K562 (cell line): ENCODE data around the gene HLA-DOA. TPM values are rescaled to one million over a fixed set of nuclear protein-coding genes. Genes with fewer than 3 reads are reported as not detected.

ENCODE experiments used
- ELF4 ChIP-seq: fragments of 450-650 bp; formaldehyde crosslinking; IDR thresholded peaks from 2 replicates; pipeline ENCODE4 v1.4.0; 2022; ENCODE audit warnings: missing genetic modification characterization
- FOXK1 ChIP-seq: sonication (generic); formaldehyde crosslinking; IDR thresholded peaks from 2 replicates; pipeline ENCODE4 v1.8.0; 2022; ENCODE audit warnings: missing genetic modification reagents, mild to moderate bottlenecking, borderline replicate concordance
- HDAC3 ChIP-seq: fragments of 450-650 bp; IDR thresholded peaks from 2 replicates; pipeline ENCODE4 v1.6.1; 2018; ENCODE audit warnings: borderline replicate concordance, mild to moderate bottlenecking, moderate library complexity; ENCODE audit not compliant: partially characterized antibody
- HLTF ChIP-seq: fragments of 450-650 bp; IDR thresholded peaks from 2 replicates; pipeline ENCODE4 v1.6.1; 2016
- PML ChIP-seq: IDR thresholded peaks from 2 replicates; pipeline ENCODE4 v1.6.1; 2012; ENCODE audit warnings: low read length, inconsistent platforms
- POLR2B ChIP-seq: fragments of 450-650 bp; IDR thresholded peaks from 2 replicates; pipeline ENCODE4 v1.6.1; 2018; ENCODE audit warnings: low read depth; ENCODE audit not compliant: partially characterized antibody
- RBM34 ChIP-seq: fragments of 200-400 bp; formaldehyde crosslinking; IDR thresholded peaks from 2 replicates; pipeline ENCODE4 v1.6.1; 2018; ENCODE audit warnings: low read length, borderline replicate concordance; ENCODE audit not compliant: insufficient read depth
- XRCC4 ChIP-seq: IDR thresholded peaks from one replicate; pipeline ENCODE4 v1.6.1; 2011; ENCODE audit not compliant: insufficient read depth, insufficient read length; ENCODE audit errors: extremely low read depth
- XRCC5 ChIP-seq: fragments of 200-400 bp; formaldehyde crosslinking; IDR thresholded peaks from 2 replicates; pipeline ENCODE4 v1.6.1; 2017; ENCODE audit warnings: low read depth, mild to moderate bottlenecking, low read length
- ZFP1 ChIP-seq: fragments of 450-650 bp; formaldehyde crosslinking; IDR thresholded peaks from 2 replicates; pipeline ENCODE4 v1.4.0; 2020; ENCODE audit warnings: mild to moderate bottlenecking, mixed read lengths
- ZNF3 ChIP-seq: fragments of 250-450 bp; sonication (Bioruptor Pico); IDR thresholded peaks from 2 replicates; pipeline ENCODE4 v1.5.0; 2021; ENCODE audit warnings: mild to moderate bottlenecking, moderate library complexity
- ZNF311 ChIP-seq: fragments of 250-450 bp; sonication (Bioruptor Pico); IDR thresholded peaks from 2 replicates; pipeline ENCODE4 v1.4.0; 2020; ENCODE audit warnings: mild to moderate bottlenecking, moderate library complexity
- polyA plus RNA-seq, 8 experiments: library from polyadenylated mRNA; depleted of rRNA in 4 of 8; stranded (reverse) in 5 of 8; unstranded in 3 of 8; fragments of >200 nt; fragmentation: Nextera tagmentation in 2 of 8; fragmentation: Illumina TruSeq in 1 of 8; extraction: Ambion mirVana in 2 of 8; extraction: Trizol in 1 of 8; gene quantifications; 2 replicates each; pipeline versions ENCODE4 v1.2.1 to v1.2.3, GENCODE V29; 2011 to 2014; ENCODE audit warnings: inconsistent platforms in 1 of 8, missing spikeins in 1 of 8
- total RNA-seq, 7 experiments: library from RNA; depleted of rRNA in 6 of 7; stranded (reverse); fragments of >200 nt in 6 of 7; fragmentation: Illumina TruSeq in 2 of 7; extraction: Trizol in 2 of 7; gene quantifications; 2 replicates each; pipeline versions ENCODE4 v1.2.1 to v1.2.3, GENCODE V29; 2011 to 2021; ENCODE audit warnings: low replicate concordance in 1 of 7
- TF ChIP-seq, protein P1 (sequence below): fragments of 450-650 bp; IDR thresholded peaks from 2 replicates; pipeline ENCODE4 v1.6.1; 2016; ENCODE audit warnings: low read depth
- TF ChIP-seq, protein P2 (sequence below): fragments of 250-450 bp; sonication (Bioruptor Pico); IDR thresholded peaks from 2 replicates; pipeline ENCODE4 v1.5.0; 2020; ENCODE audit warnings: mild to moderate bottlenecking
- TF ChIP-seq, protein P3 (sequence below), 2 experiments: fragments of 450-650 bp; IDR thresholded peaks; 2 replicates each; pipeline ENCODE4 v1.6.1; 2016
- TF ChIP-seq, protein P4 (sequence below): fragments of 450-650 bp; formaldehyde crosslinking; IDR thresholded peaks from 2 replicates; pipeline ENCODE4 v1.4.0; 2022; ENCODE audit warnings: mild to moderate bottlenecking, moderate library complexity

Gene HLA-DOA
- total and polyA plus RNA-seq, 9 of the 15 experiments (the other 6 are each of a cell fraction or from before 2014, with no cell fraction given): 0.07 TPM; not detected in 8

DNA sequence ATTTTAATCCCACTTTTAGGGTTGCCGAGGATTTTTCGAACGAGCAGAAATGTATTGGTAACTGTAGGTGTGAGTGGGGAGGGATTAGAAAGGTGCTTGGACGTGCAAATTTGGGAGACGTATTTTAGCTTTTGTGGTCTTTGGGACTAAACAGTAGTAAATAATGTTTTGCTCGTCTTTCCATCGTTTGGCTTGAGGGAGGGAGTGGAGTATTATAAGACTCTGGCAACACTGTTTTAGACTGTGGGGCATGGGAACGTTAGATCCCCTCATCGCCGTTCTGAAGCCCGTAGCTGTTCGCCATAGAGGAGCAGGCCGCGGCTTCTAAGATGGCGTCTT, 38.2 kb downstream of the HLA-DOA start (continued):
- TF ChIP-seq, protein P1, sequence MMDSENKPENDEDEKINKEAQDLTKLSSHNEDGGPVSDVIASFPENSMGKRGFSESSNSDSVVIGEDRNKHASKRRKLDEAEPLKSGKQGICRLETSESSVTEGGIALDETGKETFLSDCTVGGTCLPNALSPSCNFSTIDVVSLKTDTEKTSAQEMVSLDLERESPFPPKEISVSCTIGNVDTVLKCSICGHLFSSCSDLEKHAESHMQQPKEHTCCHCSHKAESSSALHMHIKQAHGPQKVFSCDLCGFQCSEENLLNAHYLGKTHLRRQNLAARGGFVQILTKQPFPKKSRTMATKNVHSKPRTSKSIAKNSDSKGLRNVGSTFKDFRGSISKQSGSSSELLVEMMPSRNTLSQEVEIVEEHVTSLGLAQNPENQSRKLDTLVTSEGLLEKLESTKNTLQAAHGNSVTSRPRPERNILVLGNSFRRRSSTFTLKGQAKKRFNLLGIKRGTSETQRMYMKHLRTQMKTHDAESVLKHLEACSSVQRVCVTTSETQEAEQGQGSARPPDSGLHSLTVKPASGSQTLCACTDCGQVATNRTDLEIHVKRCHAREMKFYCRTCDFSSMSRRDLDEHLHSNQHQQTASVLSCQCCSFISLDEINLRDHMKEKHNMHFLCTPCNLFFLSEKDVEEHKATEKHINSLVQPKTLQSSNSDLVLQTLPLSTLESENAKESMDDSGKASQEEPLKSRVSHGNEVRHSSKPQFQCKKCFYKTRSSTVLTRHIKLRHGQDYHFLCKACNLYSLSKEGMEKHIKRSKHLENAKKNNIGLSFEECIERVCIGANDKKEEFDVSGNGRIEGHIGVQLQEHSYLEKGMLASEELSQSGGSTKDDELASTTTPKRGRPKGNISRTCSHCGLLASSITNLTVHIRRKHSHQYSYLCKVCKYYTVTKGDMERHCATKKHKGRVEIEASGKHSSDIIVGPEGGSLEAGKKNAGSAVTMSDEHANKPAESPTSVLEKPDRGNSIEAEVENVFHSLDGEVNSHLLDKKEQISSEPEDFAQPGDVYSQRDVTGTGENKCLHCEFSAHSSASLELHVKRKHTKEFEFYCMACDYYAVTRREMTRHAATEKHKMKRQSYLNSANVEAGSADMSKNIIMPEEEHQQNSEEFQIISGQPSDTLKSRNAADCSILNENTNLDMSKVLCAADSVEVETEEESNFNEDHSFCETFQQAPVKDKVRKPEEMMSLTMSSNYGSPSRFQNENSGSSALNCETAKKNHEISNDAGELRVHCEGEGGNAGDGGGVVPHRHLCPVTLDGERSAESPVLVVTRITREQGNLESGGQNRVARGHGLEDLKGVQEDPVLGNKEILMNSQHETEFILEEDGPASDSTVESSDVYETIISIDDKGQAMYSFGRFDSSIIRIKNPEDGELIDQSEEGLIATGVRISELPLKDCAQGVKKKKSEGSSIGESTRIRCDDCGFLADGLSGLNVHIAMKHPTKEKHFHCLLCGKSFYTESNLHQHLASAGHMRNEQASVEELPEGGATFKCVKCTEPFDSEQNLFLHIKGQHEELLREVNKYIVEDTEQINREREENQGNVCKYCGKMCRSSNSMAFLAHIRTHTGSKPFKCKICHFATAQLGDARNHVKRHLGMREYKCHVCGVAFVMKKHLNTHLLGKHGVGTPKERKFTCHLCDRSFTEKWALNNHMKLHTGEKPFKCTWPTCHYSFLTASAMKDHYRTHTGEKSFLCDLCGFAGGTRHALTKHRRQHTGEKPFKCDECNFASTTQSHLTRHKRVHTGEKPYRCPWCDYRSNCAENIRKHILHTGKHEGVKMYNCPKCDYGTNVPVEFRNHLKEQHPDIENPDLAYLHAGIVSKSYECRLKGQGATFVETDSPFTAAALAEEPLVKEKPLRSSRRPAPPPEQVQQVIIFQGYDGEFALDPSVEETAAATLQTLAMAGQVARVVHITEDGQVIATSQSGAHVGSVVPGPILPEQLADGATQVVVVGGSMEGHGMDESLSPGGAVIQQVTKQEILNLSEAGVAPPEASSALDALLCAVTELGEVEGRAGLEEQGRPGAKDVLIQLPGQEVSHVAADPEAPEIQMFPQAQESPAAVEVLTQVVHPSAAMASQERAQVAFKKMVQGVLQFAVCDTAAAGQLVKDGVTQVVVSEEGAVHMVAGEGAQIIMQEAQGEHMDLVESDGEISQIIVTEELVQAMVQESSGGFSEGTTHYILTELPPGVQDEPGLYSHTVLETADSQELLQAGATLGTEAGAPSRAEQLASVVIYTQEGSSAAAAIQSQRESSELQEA: peak; percentile 51; the same call in 1 of the 2 replicates
- TF ChIP-seq ZNF311 (CRISPR knock-in tag) (0 out of 2 replicates have a peak, but pooled peaks have one; percentile 39), ZFP1 (CRISPR knock-in tag) (no peak), HDAC3 (no peak), POLR2B (peak; percentile 15), XRCC5 (no peak), XRCC4 (no peak), HLTF (peak; percentile 75; the same call in 1 of the 2 replicates), ZNF3 (CRISPR knock-in tag) (no peak), RBM34 (no peak), ELF4 (CRISPR knock-in tag) (no peak; the same call in 1 of the 2 replicates), PML (0 out of 2 replicates have a peak, but pooled peaks have one; percentile 20), FOXK1 (no peak)
- TF ChIP-seq, protein P2, sequence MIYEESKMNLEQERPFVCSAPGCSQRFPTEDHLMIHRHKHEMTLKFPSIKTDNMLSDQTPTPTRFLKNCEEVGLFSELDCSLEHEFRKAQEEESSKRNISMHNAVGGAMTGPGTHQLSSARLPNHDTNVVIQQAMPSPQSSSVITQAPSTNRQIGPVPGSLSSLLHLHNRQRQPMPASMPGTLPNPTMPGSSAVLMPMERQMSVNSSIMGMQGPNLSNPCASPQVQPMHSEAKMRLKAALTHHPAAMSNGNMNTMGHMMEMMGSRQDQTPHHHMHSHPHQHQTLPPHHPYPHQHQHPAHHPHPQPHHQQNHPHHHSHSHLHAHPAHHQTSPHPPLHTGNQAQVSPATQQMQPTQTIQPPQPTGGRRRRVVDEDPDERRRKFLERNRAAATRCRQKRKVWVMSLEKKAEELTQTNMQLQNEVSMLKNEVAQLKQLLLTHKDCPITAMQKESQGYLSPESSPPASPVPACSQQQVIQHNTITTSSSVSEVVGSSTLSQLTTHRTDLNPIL (CRISPR knock-in tag): peak; percentile 46; the same call in 1 of the 2 replicates
- TF ChIP-seq, protein P3, sequence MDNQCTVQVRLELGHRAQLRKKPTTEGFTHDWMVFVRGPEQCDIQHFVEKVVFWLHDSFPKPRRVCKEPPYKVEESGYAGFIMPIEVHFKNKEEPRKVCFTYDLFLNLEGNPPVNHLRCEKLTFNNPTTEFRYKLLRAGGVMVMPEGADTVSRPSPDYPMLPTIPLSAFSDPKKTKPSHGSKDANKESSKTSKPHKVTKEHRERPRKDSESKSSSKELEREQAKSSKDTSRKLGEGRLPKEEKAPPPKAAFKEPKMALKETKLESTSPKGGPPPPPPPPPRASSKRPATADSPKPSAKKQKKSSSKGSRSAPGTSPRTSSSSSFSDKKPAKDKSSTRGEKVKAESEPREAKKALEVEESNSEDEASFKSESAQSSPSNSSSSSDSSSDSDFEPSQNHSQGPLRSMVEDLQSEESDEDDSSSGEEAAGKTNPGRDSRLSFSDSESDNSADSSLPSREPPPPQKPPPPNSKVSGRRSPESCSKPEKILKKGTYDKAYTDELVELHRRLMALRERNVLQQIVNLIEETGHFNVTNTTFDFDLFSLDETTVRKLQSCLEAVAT (IDR thresholded peaks at IDR 0.05): peak; percentile 84 to 92; a peak in 3 of 4 replicates
- TF ChIP-seq, protein P4, sequence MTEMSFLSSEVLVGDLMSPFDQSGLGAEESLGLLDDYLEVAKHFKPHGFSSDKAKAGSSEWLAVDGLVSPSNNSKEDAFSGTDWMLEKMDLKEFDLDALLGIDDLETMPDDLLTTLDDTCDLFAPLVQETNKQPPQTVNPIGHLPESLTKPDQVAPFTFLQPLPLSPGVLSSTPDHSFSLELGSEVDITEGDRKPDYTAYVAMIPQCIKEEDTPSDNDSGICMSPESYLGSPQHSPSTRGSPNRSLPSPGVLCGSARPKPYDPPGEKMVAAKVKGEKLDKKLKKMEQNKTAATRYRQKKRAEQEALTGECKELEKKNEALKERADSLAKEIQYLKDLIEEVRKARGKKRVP: peak; percentile 3; the same call in 1 of the 2 replicates
